AG04450 (cell line): Measurements from ENCODE around the gene TTLL6. TPM values are rescaled to one million over a fixed set of nuclear protein-coding genes. Genes with fewer than 3 reads are reported as not detected.
A peak's percentile ranks its signal among the peaks of the same experiment; 100 is the strongest.

Experiments
- CTCF ChIA-PET: fragments of 300-600, 350-600 bp; formaldehyde crosslinking; extraction: SDS; loops from one replicate; lab custom pipeline; 2022; ENCODE audit warnings: antibody characterized with exemption, inconsistent platforms; lab: Charles Lee
- POLR2A ChIA-PET: fragments of 350-600 bp; formaldehyde crosslinking; extraction: SDS; loops from one replicate; lab custom pipeline; 2021; ENCODE audit warnings: antibody characterized with exemption, inconsistent platforms; lab: Yijun Ruan, JAX
- DNase-seq: peaks from one replicate; pipeline ENCODE4 v3.0.0-alpha.2; 2011; ENCODE audit warnings: low read depth, low spot score
- H3K27ac ChIP-seq: one replicate; pipeline ENCODE4 v1.5.1; 2012; ENCODE audit warnings: low read depth, low read length, control low read depth
- H3K27me3 ChIP-seq: one replicate; pipeline ENCODE4 v1.6.0; 2012; ENCODE audit warnings: low read length; ENCODE audit not compliant: control insufficient read depth, insufficient read depth
- H3K4me3 ChIP-seq: 2 replicates; pipeline ENCODE4 v1.5.1; 2011; ENCODE audit warnings: mild to moderate bottlenecking, low read depth, low read length, control low read depth
- H3K9me3 ChIP-seq: 2 replicates; pipeline ENCODE4 v1.5.1; 2012; ENCODE audit warnings: low read length; ENCODE audit not compliant: control insufficient read depth, insufficient read depth
- polyA plus RNA-seq: library from polyadenylated mRNA; depleted of rRNA; stranded (reverse); fragments of >200 nt; gene quantifications from 2 replicates; pipeline ENCODE4 v1.2.3, GENCODE V29; 2011
- TF ChIP-seq, protein P1 (sequence below): IDR thresholded peaks from 2 replicates; pipeline ENCODE4 v1.5.1; 2011; ENCODE audit warnings: low read depth, low read length, control low read depth, inconsistent platforms

TTLL6 gene
- polyA plus RNA-seq, 1 experiment = 0.04 TPM

DNA sequence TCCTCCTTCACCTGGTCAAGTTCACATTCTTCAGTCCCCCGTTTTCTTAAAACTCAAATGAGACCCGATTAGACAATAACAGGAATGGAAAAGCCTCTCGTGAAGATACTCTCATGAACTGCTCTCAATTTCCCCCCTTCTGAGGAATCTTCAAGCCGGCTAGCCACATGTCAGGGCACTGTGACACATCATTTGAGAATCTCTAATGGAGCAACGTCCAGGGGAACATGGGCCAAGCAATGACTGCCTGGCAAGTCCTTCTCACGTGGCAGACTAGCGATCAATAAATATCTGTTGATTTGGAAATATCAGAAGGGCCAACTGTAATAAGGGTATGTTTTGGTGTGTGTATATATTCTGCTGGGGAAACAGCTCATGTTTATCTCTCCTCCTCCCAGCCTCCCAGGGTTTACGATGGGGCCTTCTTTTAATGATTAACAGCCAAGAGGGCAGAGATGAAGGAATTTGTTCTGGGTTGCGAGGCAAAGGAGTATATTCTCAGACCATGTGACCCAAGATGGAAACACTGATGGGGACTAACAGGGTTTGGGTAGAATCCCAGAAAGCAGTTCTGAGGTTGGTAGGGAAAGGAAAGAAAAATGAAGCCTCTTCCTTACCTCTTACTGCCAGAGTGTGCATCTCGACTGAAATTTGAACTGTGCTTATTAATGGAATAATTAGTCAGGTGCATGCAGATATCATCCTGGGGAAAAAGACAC lies 21.4 kb downstream of the TTLL6 start:
- no peaks in the 10 kb centered on the region for H3K9me3 ChIP-seq
- H3K4me3 ChIP-seq = no peak overlapping the region
- TF ChIP-seq, protein P1, sequence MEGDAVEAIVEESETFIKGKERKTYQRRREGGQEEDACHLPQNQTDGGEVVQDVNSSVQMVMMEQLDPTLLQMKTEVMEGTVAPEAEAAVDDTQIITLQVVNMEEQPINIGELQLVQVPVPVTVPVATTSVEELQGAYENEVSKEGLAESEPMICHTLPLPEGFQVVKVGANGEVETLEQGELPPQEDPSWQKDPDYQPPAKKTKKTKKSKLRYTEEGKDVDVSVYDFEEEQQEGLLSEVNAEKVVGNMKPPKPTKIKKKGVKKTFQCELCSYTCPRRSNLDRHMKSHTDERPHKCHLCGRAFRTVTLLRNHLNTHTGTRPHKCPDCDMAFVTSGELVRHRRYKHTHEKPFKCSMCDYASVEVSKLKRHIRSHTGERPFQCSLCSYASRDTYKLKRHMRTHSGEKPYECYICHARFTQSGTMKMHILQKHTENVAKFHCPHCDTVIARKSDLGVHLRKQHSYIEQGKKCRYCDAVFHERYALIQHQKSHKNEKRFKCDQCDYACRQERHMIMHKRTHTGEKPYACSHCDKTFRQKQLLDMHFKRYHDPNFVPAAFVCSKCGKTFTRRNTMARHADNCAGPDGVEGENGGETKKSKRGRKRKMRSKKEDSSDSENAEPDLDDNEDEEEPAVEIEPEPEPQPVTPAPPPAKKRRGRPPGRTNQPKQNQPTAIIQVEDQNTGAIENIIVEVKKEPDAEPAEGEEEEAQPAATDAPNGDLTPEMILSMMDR = no peak
- CTCF ChIA-PET = interaction anchor here (1.1 to 1.6 kb wide), 3 partner anchors 9 to 117 kb away, joined by 3 to 8 read pairs (median 4); no protein-coding TSS in a partner anchor
- H3K27ac ChIP-seq = peak overlapping the region; percentile 57
- H3K27me3 ChIP-seq = peaks cover 24% of the 10 kb centered on the region
- POLR2A ChIA-PET = interaction anchor here (0.7 kb wide), 1 partner anchor 92 kb away, joined by 3 read pairs; no protein-coding TSS in a partner anchor
- DNase-seq = peak; percentile 26

DNA sequence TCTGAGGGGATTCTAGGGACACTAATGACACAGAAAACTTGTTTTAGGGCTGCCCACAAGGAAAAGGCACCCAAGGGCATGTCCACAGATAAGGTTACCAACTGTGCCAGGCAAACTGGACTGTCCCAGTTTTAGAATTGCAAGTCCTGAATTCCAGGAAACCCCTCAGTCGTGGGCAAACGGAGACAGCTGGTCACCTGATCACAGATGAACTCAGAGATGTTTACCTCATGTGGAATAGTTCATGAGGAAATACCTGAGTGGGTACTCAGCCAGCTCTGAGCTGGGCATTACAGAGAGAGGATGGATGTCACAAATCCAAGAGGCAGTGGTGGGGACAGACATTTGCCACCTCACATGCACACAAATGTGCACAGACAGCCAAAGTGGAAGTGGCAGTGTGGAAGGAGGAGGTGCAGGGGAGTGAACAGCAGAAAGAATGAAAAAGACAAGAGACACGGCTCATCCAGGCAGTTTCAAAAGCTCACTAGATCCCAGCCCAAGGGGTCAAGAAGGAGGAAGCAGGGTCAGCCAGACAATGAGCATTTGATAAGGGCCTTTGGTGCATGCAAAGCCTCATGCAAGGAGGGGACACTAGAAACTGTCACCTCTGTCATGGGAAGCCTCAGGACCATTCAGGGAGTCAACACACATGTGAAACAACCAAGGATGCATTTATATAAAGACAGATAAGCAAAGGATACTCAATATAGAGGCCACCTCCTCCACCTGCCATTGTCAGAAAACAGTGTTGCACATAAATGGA lies 24.8 kb downstream of the TTLL6 start:
- Histone ChIP-seq H3K27me3 (peaks cover 40% of the 10 kb centered on the region), H3K27ac (no peak overlapping the region), H3K4me3 (no peak overlapping the region), H3K9me3 (no peaks in the 10 kb centered on the region)
- ChIA-PET CTCF (interaction anchor here (0.9 to 7.3 kb wide), 15 partner anchors 11 to 718 kb away, joined by 3 to 102 read pairs (median 6); partner anchors contain the start of gene PRAC2), POLR2A (interaction anchor here (0.6 kb wide), 2 partner anchors 93 to 1725 kb away, joined by 3 read pairs; no protein-coding TSS in a partner anchor)
- TF ChIP-seq, protein P1 = no peak
- DNase-seq = no peak

DNA sequence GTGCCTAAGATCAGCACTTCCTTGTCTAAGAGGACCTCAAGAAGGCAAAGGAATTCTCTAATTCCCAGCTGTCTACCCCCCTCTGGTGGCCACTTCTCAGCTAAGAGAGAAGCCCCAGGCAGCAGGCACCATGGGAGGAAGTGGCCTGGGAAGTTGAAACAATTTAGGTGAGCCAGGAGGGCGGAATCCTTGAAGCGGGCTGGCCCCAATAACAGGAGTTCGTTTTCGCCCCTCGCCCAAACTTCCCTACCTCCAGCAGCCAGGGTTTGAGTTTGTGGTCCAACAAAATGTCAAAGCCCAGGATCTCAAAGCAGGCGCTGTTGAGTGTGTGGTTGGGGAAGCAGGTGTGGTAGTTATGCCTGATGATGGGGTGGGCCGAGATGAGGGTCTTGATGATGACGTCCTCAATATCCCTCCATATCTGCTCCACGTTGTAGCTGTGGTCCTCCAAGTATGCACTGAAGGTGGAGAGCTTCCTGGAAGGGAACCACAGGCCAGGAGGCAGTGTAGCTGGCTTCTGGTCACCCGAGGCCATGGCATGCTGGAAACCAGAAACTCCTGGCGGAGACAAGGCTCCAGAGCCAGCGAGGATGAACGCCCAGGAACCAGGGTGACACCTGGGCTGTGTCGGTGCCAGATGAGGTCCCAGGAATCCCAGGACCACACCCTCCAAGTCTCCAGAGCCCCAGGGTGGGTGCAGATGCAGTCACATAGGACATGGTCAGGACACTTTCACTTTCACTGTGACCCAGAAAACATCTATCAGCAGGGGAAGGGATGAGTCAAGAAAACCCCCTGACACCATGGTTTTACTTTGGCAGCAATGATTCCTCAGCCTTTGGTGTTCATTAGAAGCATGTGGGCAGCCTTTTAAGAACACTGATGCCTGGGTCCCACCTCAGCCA lies 25.6 kb downstream of the TTLL6 start:
- CTCF ChIA-PET = interaction anchor here (0.6 to 7.3 kb wide), 33 partner anchors 9 to 718 kb away, joined by 3 to 102 read pairs (median 4); partner anchors contain the start of genes HOXB13 and PRAC2
- H3K27me3 ChIP-seq = peaks cover 42% of the 10 kb centered on the region
- H3K27ac ChIP-seq = no peak overlapping the region
- TF ChIP-seq, protein P1 = peak; percentile 91
- H3K9me3 ChIP-seq = no peaks in the 10 kb centered on the region
- POLR2A ChIA-PET = interaction anchor here (0.6 to 1.0 kb wide), 3 partner anchors 11 to 182 kb away, joined by 3 to 4 read pairs (median 3); no protein-coding TSS in a partner anchor
- no peak overlapping the region for H3K4me3 ChIP-seq
- peak; percentile 55 for DNase-seq

DNA sequence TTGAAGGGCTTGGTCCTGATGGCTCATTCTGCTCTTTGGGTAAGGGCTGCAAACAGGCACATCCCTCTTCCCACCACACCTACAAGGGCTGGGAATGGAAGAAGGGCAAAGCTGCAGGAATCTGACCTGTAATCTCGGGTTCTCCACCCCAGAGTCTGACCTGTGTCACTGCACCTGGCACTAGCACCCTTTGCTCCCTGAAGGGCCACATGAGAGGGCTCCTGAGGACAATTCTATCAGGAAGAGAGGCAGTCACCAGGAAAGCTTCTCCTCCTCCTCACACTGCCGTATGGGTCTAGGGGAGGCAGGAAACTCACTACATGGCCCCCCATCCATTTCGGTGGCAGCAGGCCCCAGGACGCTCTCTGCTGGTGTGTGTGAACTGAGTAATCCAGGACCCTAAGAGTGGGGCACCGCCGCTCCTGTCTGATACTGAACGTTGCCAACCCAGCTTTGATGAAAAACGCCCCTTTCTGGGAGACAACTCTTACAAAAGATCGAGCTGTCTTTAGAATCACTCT lies 26.4 kb downstream of the TTLL6 start:
- POLR2A ChIA-PET = interaction anchor here (0.6 to 1.0 kb wide), 2 partner anchors 12 to 66 kb away, joined by 3 read pairs; no protein-coding TSS in a partner anchor
- Histone ChIP-seq H3K27ac (no peak overlapping the region), H3K27me3 (peaks cover 45% of the 10 kb centered on the region), H3K4me3 (no peak overlapping the region), H3K9me3 (no peaks in the 10 kb centered on the region)
- DNase-seq = no peak
- TF ChIP-seq, protein P1 = no peak
- CTCF ChIA-PET = interaction anchor here (0.6 to 7.3 kb wide), 31 partner anchors 9 to 545 kb away, joined by 3 to 102 read pairs (median 4); partner anchors contain the start of genes HOXB13 and PRAC2
